ENCODE results near the gene OR1J4. TPM values are rescaled to one million over a fixed set of nuclear protein-coding genes. Genes with fewer than 3 reads are reported as not detected.

OR1J4 gene
- polyA plus RNA-seq, 1 donor (not counting 4 experiments of a cell fraction or from before 2014, with no cell fraction given): not detected

GRCh38 chr9:122498883-122499288 lies 20.1 kb upstream of the OR1J4 start:
- Histone ChIP-seq H3K79me2 (ENCODE audit: control insufficient read depth, insufficient read depth, low read length) (no peaks in the 10 kb centered on the region), H3K27ac (ENCODE audit: control insufficient read depth, insufficient read depth, low read length) (no peak overlapping the region), H2AFZ (ENCODE audit: control insufficient read depth, low read length) (no peak overlapping the region), H3K4me2 (ENCODE audit: control insufficient read depth, extremely low read depth, insufficient read depth, low read depth, low read length) (peak overlapping the region; percentile 11), H3K9me3 (ENCODE audit: control insufficient read depth, low read depth, low read length) (no peaks in the 10 kb centered on the region), H3K9me1 (ENCODE audit: control insufficient read depth, extremely low read depth, insufficient read depth, low read length) (no peaks in the 10 kb centered on the region), H3K4me1 (ENCODE audit: control insufficient read depth, extremely low read depth, insufficient read depth, low read length) (peaks cover 5% of the 10 kb centered on the region), H3K9ac (ENCODE audit: control insufficient read depth, extremely low read depth, insufficient read depth, low read length) (no peak overlapping the region), H3K4me3 (ENCODE audit: control insufficient read depth in 2 of 3, extremely low read depth in 1 of 3, insufficient read depth in 2 of 3, low read depth in 1 of 3, low read length in 3 of 3) (no peak overlapping the region), H4K20me1 (ENCODE audit: control insufficient read depth, extremely low read depth, insufficient read depth, low read length) (no peaks in the 10 kb centered on the region), H3K36me3 (ENCODE audit: control insufficient read depth in 2 of 2, extremely low read depth in 1 of 2, insufficient read depth in 2 of 2, low read length in 2 of 2) (no peaks in the 10 kb centered on the region), H3K27me3 (ENCODE audit: control insufficient read depth, extremely low read depth, insufficient read depth, low read length) (no peaks in the 10 kb centered on the region)
- DNase-seq (ENCODE audit: low read depth, low spot score) (peak; percentile 85), FAIRE-seq (peak; percentile 73)
- dilution Hi-C loops (cut with MboI; ENCODE audit: extremely low pct_ligation_motif_present, low sequenced_read_pairs): no loop called here
- TF ChIP-seq CTCF (optimal IDR thresholded peaks at IDR 0.05 in 1 of 3, IDR thresholded peaks at IDR 0.05 in 1 of 3, conservative IDR thresholded peaks at IDR 0.05 in 1 of 3; ENCODE audit: extremely low read depth in 1 of 3, insufficient read depth in 2 of 3, low read length in 3 of 3) (peak; percentile 75 to 84 (median 82)), EZH2 (IDR thresholded peaks at IDR 0.05; ENCODE audit: low read length) (no peak)

- Histone ChIP-seq H2AFZ (ENCODE audit: control insufficient read depth, low read length) (no peak overlapping the region), H3K27me3 (ENCODE audit: control insufficient read depth, extremely low read depth, insufficient read depth, low read length) (no peaks in the 10 kb centered on the region), H3K27ac (ENCODE audit: control insufficient read depth, insufficient read depth, low read length) (no peak overlapping the region), H3K4me2 (ENCODE audit: control insufficient read depth, extremely low read depth, insufficient read depth, low read depth, low read length) (no peak overlapping the region), H3K9ac (ENCODE audit: control insufficient read depth, extremely low read depth, insufficient read depth, low read length) (no peak overlapping the region), H3K36me3 (ENCODE audit: control insufficient read depth in 2 of 2, extremely low read depth in 1 of 2, insufficient read depth in 2 of 2, low read length in 2 of 2) (no peaks in the 10 kb centered on the region), H4K20me1 (ENCODE audit: control insufficient read depth, extremely low read depth, insufficient read depth, low read length) (no peaks in the 10 kb centered on the region), H3K4me1 (ENCODE audit: control insufficient read depth, extremely low read depth, insufficient read depth, low read length) (no peaks in the 10 kb centered on the region), H3K4me3 (ENCODE audit: control insufficient read depth in 2 of 3, extremely low read depth in 1 of 3, insufficient read depth in 2 of 3, low read depth in 1 of 3, low read length in 3 of 3) (no peak overlapping the region), H3K9me1 (ENCODE audit: control insufficient read depth, extremely low read depth, insufficient read depth, low read length) (no peaks in the 10 kb centered on the region), H3K79me2 (ENCODE audit: control insufficient read depth, insufficient read depth, low read length) (no peaks in the 10 kb centered on the region), H3K9me3 (ENCODE audit: control insufficient read depth, low read depth, low read length) (no peaks in the 10 kb centered on the region)
- no peak for FAIRE-seq
- dilution Hi-C loops (cut with MboI; ENCODE audit: extremely low pct_ligation_motif_present, low sequenced_read_pairs): loop anchor here (25.0 kb wide), 1 partner anchor 230 kb away; the partner anchor contains the start of gene OR1L6
- no peak for DNase-seq (ENCODE audit: low read depth, low spot score)
- no peak for TF ChIP-seq EZH2 (IDR thresholded peaks at IDR 0.05; ENCODE audit: low read length)
- no peak for TF ChIP-seq CTCF (optimal IDR thresholded peaks at IDR 0.05 in 1 of 3, IDR thresholded peaks at IDR 0.05 in 1 of 3, conservative IDR thresholded peaks at IDR 0.05 in 1 of 3; ENCODE audit: extremely low read depth in 1 of 3, insufficient read depth in 2 of 3, low read length in 3 of 3)
Measured at GRCh38 chr9:122506964-122507363, 12.0 kb upstream of the OR1J4 start.

Measured in keratinocyte (primary cell).